ENCODE measurements around the gene GRM8.

The GRM8 gene

DNA sequence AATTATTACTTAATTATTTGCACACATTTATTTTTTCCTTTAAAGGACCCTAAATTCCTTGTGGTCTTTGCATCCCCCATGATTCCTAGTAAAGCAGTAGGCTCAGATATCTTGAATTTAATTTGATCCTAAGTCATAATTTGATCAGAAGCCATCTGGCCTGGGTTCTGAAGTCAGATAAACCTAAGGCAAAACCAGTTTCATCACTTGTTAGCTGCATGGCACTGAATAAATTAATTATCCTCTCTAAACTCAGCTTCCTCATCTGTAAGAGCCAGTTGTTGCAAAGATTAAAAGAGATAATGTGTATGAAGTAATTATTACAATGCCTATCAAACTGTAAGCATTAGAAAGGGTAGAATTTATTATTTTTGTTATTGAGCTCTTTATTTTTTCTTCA, 293.1 kb downstream of the GRM8 start:
- Histone ChIP-seq H4K20me1 (ENCODE audit: insufficient read depth, low read length) (no peaks in the 10 kb centered on the region), H3K4me3 (ENCODE audit: low read length) (no peak overlapping the region), H3K79me2 (ENCODE audit: low read length) (no peaks in the 10 kb centered on the region), H3K27me3 (replicated peaks; ENCODE audit: insufficient read depth, low read length) (no peaks in the 10 kb centered on the region), H3K9ac (ENCODE audit: low read length) (no peak overlapping the region), H3K9me3 (replicated peaks; ENCODE audit: insufficient read depth, low read length) (no peaks in the 10 kb centered on the region), H2AFZ (ENCODE audit: low read length) (no peak overlapping the region), H3K27ac (ENCODE audit: low read length) (no peak overlapping the region), H3K4me1 (ENCODE audit: low read length) (no peaks in the 10 kb centered on the region), H3K9me2 (replicated peaks; ENCODE audit: insufficient read depth, low read length) (no peaks in the 10 kb centered on the region), H3K4me2 (ENCODE audit: low read depth, low read length) (no peak overlapping the region), H3F3A (ENCODE audit: insufficient read depth, low read length) (no peaks in the 10 kb centered on the region), H3K36me3 (replicated peaks; ENCODE audit: insufficient read depth, low read length) (no peaks in the 10 kb centered on the region)
- no peak for DNase-seq
- no peak for TF ChIP-seq EZH2phosphoT487 (IDR thresholded peaks at IDR 0.05; ENCODE audit: low read length)
- TF ChIP-seq EZH2 (optimal IDR thresholded peaks at IDR 0.05; ENCODE audit: low read depth, low read length), result no peak
- TF ChIP-seq CTCF (IDR thresholded peaks at IDR 0.05; ENCODE audit: low read length), result no peak

GRCh38 chr7:126958367-126958766, 294.4 kb downstream of the GRM8 start:
- no peak overlapping the region for H3K27ac ChIP-seq (ENCODE audit: low read length)
- no peaks in the 10 kb centered on the region for H4K20me1 ChIP-seq (ENCODE audit: insufficient read depth, low read length)
- H2AFZ ChIP-seq (ENCODE audit: low read length), result no peak overlapping the region
- no peak for TF ChIP-seq CTCF (IDR thresholded peaks at IDR 0.05; ENCODE audit: low read length)
- TF ChIP-seq EZH2 (optimal IDR thresholded peaks at IDR 0.05; ENCODE audit: low read depth, low read length), result no peak
- TF ChIP-seq EZH2phosphoT487 (IDR thresholded peaks at IDR 0.05; ENCODE audit: low read length), result no peak
- no peak overlapping the region for H3K4me2 ChIP-seq (ENCODE audit: low read depth, low read length)
- H3K36me3 ChIP-seq (replicated peaks; ENCODE audit: insufficient read depth, low read length), result no peaks in the 10 kb centered on the region
- H3K9me3 ChIP-seq (replicated peaks; ENCODE audit: insufficient read depth, low read length), result no peaks in the 10 kb centered on the region
- H3K9ac ChIP-seq (ENCODE audit: low read length), result no peak overlapping the region
- H3K4me1 ChIP-seq (ENCODE audit: low read length), result no peaks in the 10 kb centered on the region
- H3K27me3 ChIP-seq (replicated peaks; ENCODE audit: insufficient read depth, low read length), result no peaks in the 10 kb centered on the region
- no peaks in the 10 kb centered on the region for H3K9me2 ChIP-seq (replicated peaks; ENCODE audit: insufficient read depth, low read length)
- no peaks in the 10 kb centered on the region for H3F3A ChIP-seq (ENCODE audit: insufficient read depth, low read length)
- no peaks in the 10 kb centered on the region for H3K79me2 ChIP-seq (ENCODE audit: low read length)
- no peak for DNase-seq
- H3K4me3 ChIP-seq (ENCODE audit: low read length), result no peak overlapping the region

DNA sequence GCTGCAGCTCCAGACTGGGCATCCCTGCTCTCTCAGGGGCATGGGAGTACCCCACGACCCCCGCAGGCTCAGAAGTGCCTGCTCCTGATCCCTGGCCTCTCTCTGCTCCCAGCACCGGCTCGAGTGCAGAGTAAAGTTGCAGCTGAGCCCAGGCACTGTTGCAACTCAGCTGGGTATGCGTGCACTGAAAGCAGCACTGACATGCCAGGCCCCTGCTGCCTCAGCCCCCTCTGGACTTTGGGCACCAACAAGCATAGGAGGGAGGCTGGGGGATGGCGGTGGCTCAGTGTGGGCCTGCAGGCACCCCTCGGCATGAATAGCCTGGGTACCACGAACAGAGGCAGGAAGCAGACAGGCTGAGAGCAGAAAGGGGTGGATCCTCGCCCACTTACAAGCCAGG, 295.3 kb downstream of the GRM8 start:
- H3K4me2 ChIP-seq (ENCODE audit: low read depth, low read length), result no peak overlapping the region
- no peak overlapping the region for H3K4me3 ChIP-seq (ENCODE audit: low read length)
- no peaks in the 10 kb centered on the region for H4K20me1 ChIP-seq (ENCODE audit: insufficient read depth, low read length)
- no peaks in the 10 kb centered on the region for H3K9me3 ChIP-seq (replicated peaks; ENCODE audit: insufficient read depth, low read length)
- DNase-seq, result no peak
- H3K9me2 ChIP-seq (replicated peaks; ENCODE audit: insufficient read depth, low read length), result no peaks in the 10 kb centered on the region
- TF ChIP-seq CTCF (IDR thresholded peaks at IDR 0.05; ENCODE audit: low read length) (no peak), EZH2phosphoT487 (IDR thresholded peaks at IDR 0.05; ENCODE audit: low read length) (no peak), EZH2 (optimal IDR thresholded peaks at IDR 0.05; ENCODE audit: low read depth, low read length) (no peak)
- H3K79me2 ChIP-seq (ENCODE audit: low read length), result no peaks in the 10 kb centered on the region
- H3F3A ChIP-seq (ENCODE audit: insufficient read depth, low read length), result no peaks in the 10 kb centered on the region
- H2AFZ ChIP-seq (ENCODE audit: low read length), result no peak overlapping the region
- no peaks in the 10 kb centered on the region for H3K36me3 ChIP-seq (replicated peaks; ENCODE audit: insufficient read depth, low read length)
- H3K9ac ChIP-seq (ENCODE audit: low read length), result no peak overlapping the region
- H3K27me3 ChIP-seq (replicated peaks; ENCODE audit: insufficient read depth, low read length), result no peaks in the 10 kb centered on the region
- H3K4me1 ChIP-seq (ENCODE audit: low read length), result no peaks in the 10 kb centered on the region
- H3K27ac ChIP-seq (ENCODE audit: low read length), result no peak overlapping the region
